GM12878 (cell line): ENCODE measurements around the gene AFAP1. TPM values are rescaled to one million over a fixed set of nuclear protein-coding genes. Genes with fewer than 3 reads are reported as not detected.

Experiments used
- ATAC-seq: fragments of 200-7000 bp; cut with Tn5 transposase; 3 replicates; pipeline ENCODE4 v1.9.1; 2020; ENCODE audit warnings: mild to moderate bottlenecking, moderate library complexity
- BruUV-seq: library from RNA; stranded (reverse); fragments of 400-500 nt; replicated peaks from 2 replicates; lab custom pipeline; 2021; lab: Mats Ljungman, UMichigan
- CTCF ChIA-PET: fragments of 300-600 bp; sonication (Branson Sonifier 250); formaldehyde crosslinking; extraction: SDS; loops from one replicate; lab custom pipeline; 2021; ENCODE audit warnings: inconsistent platforms; lab: Yijun Ruan, JAX
- POLR2A ChIA-PET: fragments of 350-600 bp; formaldehyde crosslinking; extraction: SDS; loops from one replicate; lab custom pipeline; 2021; ENCODE audit warnings: inconsistent platforms; lab: Charles Lee
- RAD21 ChIA-PET: fragments of 300-600 bp; sonication (Branson Sonifier 250); formaldehyde crosslinking; loops from one replicate; lab custom pipeline; 2023; ENCODE audit warnings: antibody characterized with exemption; ENCODE audit not compliant: unreplicated experiment; lab: Charles Lee
- SMC1A ChIA-PET: fragments of 300-600 bp; sonication (Branson Sonifier 250); formaldehyde crosslinking; loops from one replicate; lab custom pipeline; 2023; ENCODE audit not compliant: unreplicated experiment, uncharacterized antibody; lab: Charles Lee
- DNase-seq: peaks from one replicate; pipeline ENCODE4 v3.0.0-alpha.2; 2011; ENCODE audit warnings: low read depth, low spot score
- FAIRE-seq: peaks from 3 replicates; lab custom pipeline; 2011; peaks lifted over from hg19 to GRCh38; lab: Jason Lieb, UNC
- H2AFZ ChIP-seq: 2 replicates; pipeline ENCODE4 v1.6.0; 2011; ENCODE audit warnings: low read depth, low read length, control low read depth; ENCODE audit not compliant: control insufficient read depth
- H3K27ac ChIP-seq: 2 replicates; pipeline ENCODE4 v1.5.1; 2011; ENCODE audit warnings: control low read depth; ENCODE audit not compliant: control insufficient read depth, insufficient read depth
- H3K27me3 ChIP-seq, 2 experiments: replicated peaks in 1 of 2; 2 replicates each; pipeline versions ENCODE4 v1.6.0 to v1.6.1; 2011; ENCODE audit warnings: low read length in 1 of 2; ENCODE audit not compliant: control insufficient read depth in 2 of 2, insufficient read depth in 2 of 2
- H3K36me3 ChIP-seq, 2 experiments: 2 replicates each; pipeline ENCODE4 v1.5.1; 2011; ENCODE audit warnings: low read length in 1 of 2; ENCODE audit not compliant: control insufficient read depth in 2 of 2, insufficient read depth in 2 of 2
- H3K4me1 ChIP-seq: 2 replicates; pipeline ENCODE4 v1.6.1; 2011; ENCODE audit warnings: mild to moderate bottlenecking, low read length, moderate library complexity, mixed read lengths; ENCODE audit not compliant: control insufficient read depth, insufficient read depth
- H3K4me2 ChIP-seq: 2 replicates; pipeline ENCODE4 v1.6.0; 2011; ENCODE audit warnings: control low read depth; ENCODE audit not compliant: control insufficient read depth, insufficient read depth
- H3K4me3 ChIP-seq: fragments of 200-600 bp; sonication (generic); 2 replicates; pipeline ENCODE4 v1.5.1; 2016
- H3K79me2 ChIP-seq: 2 replicates; pipeline ENCODE4 v1.6.0; 2011; ENCODE audit warnings: low read length; ENCODE audit not compliant: control insufficient read depth, insufficient read depth
- H3K9ac ChIP-seq: 2 replicates; pipeline ENCODE4 v1.8.0; 2011; ENCODE audit warnings: low read length, control low read depth, mixed read lengths; ENCODE audit not compliant: control insufficient read depth, insufficient read depth
- H3K9me3 ChIP-seq: replicated peaks from 3 replicates; pipeline ENCODE4 v1.5.1; 2011; ENCODE audit warnings: mild to moderate bottlenecking, low read length; ENCODE audit not compliant: control insufficient read depth, insufficient read depth
- H4K20me1 ChIP-seq: 2 replicates; pipeline ENCODE4 v1.6.0; 2011; ENCODE audit not compliant: control insufficient read depth, insufficient read depth
- CTCF ChIP-seq, 3 experiments: IDR thresholded peaks in 2 of 3; conservative IDR thresholded peaks in 1 of 3; 2 replicates each; pipeline ENCODE4 v1.5.1; 2011; ENCODE audit warnings: low read depth in 3 of 3, low read length in 3 of 3, mild to moderate bottlenecking in 3 of 3, control low read depth in 2 of 3, moderate library complexity in 2 of 3, inconsistent platforms in 1 of 3, mixed read lengths in 1 of 3; ENCODE audit not compliant: control insufficient read depth in 2 of 3, insufficient read depth in 1 of 3; ENCODE audit errors: extremely low read depth in 1 of 3
- MYC ChIP-seq: IDR thresholded peaks from 2 replicates; pipeline ENCODE4 v1.6.1; 2011; ENCODE audit warnings: mild to moderate bottlenecking, low read length, moderate library complexity, inconsistent platforms; ENCODE audit not compliant: insufficient read depth, insufficient replicate concordance, insufficient read length, severe bottlenecking
- RAD21 ChIP-seq: IDR thresholded peaks from 2 replicates; pipeline ENCODE4 v1.6.1; 2011; ENCODE audit warnings: mild to moderate bottlenecking, low read depth, low read length, moderate library complexity; ENCODE audit not compliant: insufficient read depth
- RUNX3 ChIP-seq: IDR thresholded peaks from 2 replicates; pipeline ENCODE4 v1.6.1; 2012; ENCODE audit warnings: low read length, inconsistent platforms
- SMAD5 ChIP-seq: IDR thresholded peaks from 2 replicates; pipeline ENCODE4 v1.6.1; 2016; ENCODE audit warnings: antibody characterized with exemption, low read depth
- SMC3 ChIP-seq: IDR thresholded peaks from 2 replicates; pipeline ENCODE4 v1.6.1; 2011; ENCODE audit warnings: low read length, improper control_type of control experiment, borderline replicate concordance
- YY1 ChIP-seq: IDR thresholded peaks from 2 replicates; pipeline ENCODE4 v1.6.1; 2011; ENCODE audit warnings: low read depth, mild to moderate bottlenecking, low read length
- WGBS: methylation state at CpG from one replicate; pipeline ENCODE4 v1.1.6; 2016; ENCODE audit warnings: low lambda C conversion rate; ENCODE audit not compliant: insufficient replicate concordance, insufficient coverage; ENCODE audit errors: missing lambda C conversion rate; 5-methylcytosine and 5-hydroxymethylcytosine counted together
- in situ Hi-C: fragments of 300-500 bp; cut with MboI; formaldehyde crosslinking; loops from 9 replicates; pipeline ENCODE4 v1.14.3; 2018; ENCODE audit warnings: mixed read lengths
- intact Hi-C: fragments of 100-400 bp; cut with micrococcal nuclease; formaldehyde crosslinking; loops from one replicate; pipeline ENCODE4 v1.14.2; 2022; ENCODE audit not compliant: unreplicated experiment
- polyA plus RNA-seq, 11 experiments: library from polyadenylated mRNA; depleted of rRNA in 4 of 11; unstranded in 6 of 11; stranded (reverse) in 5 of 11; fragments of >200 nt; fragmentation: Nextera tagmentation in 4 of 11; fragmentation: Illumina TruSeq in 1 of 11; extraction: Ambion mirVana in 4 of 11; extraction: Trizol in 1 of 11; gene quantifications; 1 replicate in 1 of 11; 2 replicates in 10 of 11; pipeline versions ENCODE4 v1.2.1 to v1.2.3, GENCODE V29; 2011 to 2016; ENCODE audit warnings: inconsistent platforms in 2 of 11, missing spikeins in 2 of 11, low read depth in 1 of 11
- total RNA-seq, 4 experiments: library from RNA; depleted of rRNA in 3 of 4; stranded (reverse); fragments of >200 nt in 3 of 4; fragmentation: Illumina TruSeq in 1 of 4; extraction: Trizol in 1 of 4; gene quantifications; 2 replicates each; pipeline versions ENCODE4 v1.2.1 to v1.2.3, GENCODE V29; 2013 to 2021
- TF ChIP-seq, protein P1 (sequence below): IDR thresholded peaks from 2 replicates; pipeline ENCODE4 v1.6.1; 2012; ENCODE audit warnings: low read depth, low read length, improper control_type of control experiment

The AFAP1 gene
- total and polyA plus RNA-seq, 10 of the 15 experiments (the other 5 are each of a cell fraction or from before 2014, with no cell fraction given), result 0.02 to 0.23 (median 0.09) TPM; not detected in 1

GRCh38 chr4:7804756-7805385 is 134.8 kb downstream of the AFAP1 start (continued):
- TF ChIP-seq RUNX3, result no peak

GRCh38 chr4:7803992-7804755 is 135.5 kb downstream of the AFAP1 start:
- ChIA-PET CTCF (interaction anchor here (0.6 to 7.7 kb wide), 18 partner anchors 9 to 1412 kb away, joined by 3 to 104 read pairs (median 4); no protein-coding TSS in a partner anchor), POLR2A (no interaction called here), RAD21 (interaction anchor here (2.6 kb wide), 1 partner anchor 184 kb away, joined by 12 read pairs; no protein-coding TSS in a partner anchor), SMC1A (interaction anchor here (0.6 to 5.2 kb wide), 5 partner anchors 46 to 1526 kb away, joined by 3 to 26 read pairs (median 4); no protein-coding TSS in a partner anchor)
- H3K4me2 ChIP-seq, result no peak overlapping the region
- no peak overlapping the region for H3K9ac ChIP-seq
- H3K36me3 ChIP-seq, result no peaks in the 10 kb centered on the region
- H3K4me1 ChIP-seq, result no peaks in the 10 kb centered on the region
- FAIRE-seq (peak; percentile 95), DNase-seq (no peak), ATAC-seq (peak; percentile 89)
- H3K9me3 ChIP-seq, result no peaks in the 10 kb centered on the region
- no peak overlapping the region for H2AFZ ChIP-seq
- H4K20me1 ChIP-seq, result no peaks in the 10 kb centered on the region
- no peak overlapping the region for H3K27ac ChIP-seq
- no peaks in the 10 kb centered on the region for H3K79me2 ChIP-seq
- TF ChIP-seq SMC3 (peak; percentile 94), MYC (no peak), SMAD5 (no peak), YY1 (peak; percentile 82), CTCF (IDR thresholded peaks at IDR 0.05 in 2 of 3, conservative IDR thresholded peaks at IDR 0.05 in 1 of 3; ENCODE audit: control insufficient read depth in 2 of 3, extremely low read depth in 1 of 3, insufficient read depth in 1 of 3, low read depth in 3 of 3, low read length in 3 of 3) (peak; percentile 88 to 95 (median 93)), RAD21 (peak; percentile 92)
- TF ChIP-seq, protein P1, sequence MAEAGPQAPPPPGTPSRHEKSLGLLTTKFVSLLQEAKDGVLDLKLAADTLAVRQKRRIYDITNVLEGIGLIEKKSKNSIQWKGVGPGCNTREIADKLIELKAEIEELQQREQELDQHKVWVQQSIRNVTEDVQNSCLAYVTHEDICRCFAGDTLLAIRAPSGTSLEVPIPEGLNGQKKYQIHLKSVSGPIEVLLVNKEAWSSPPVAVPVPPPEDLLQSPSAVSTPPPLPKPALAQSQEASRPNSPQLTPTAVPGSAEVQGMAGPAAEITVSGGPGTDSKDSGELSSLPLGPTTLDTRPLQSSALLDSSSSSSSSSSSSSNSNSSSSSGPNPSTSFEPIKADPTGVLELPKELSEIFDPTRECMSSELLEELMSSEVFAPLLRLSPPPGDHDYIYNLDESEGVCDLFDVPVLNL, result 0 out of 2 replicates have a peak, but pooled peaks have one; percentile 44
- in situ Hi-C loops (loop anchor here (5.0 kb wide), 2 partner anchors 37 to 183 kb away; no protein-coding TSS in a partner anchor), intact Hi-C loops (loop anchor here (2.0 to 5.0 kb wide), 3 partner anchors 373 to 612 kb away; partner anchors contain the start of gene SORCS2)
- WGBS, result 40% methylated on average over 16 of the region's 16 CpGs
- H3K27me3 ChIP-seq, result 0 out of 4 replicates have a peak, but pooled peaks cover 0 to 3% of the 10 kb centered on the region in 2 experiments
- H3K4me3 ChIP-seq, result no peak overlapping the region
- BruUV-seq, result no TSS peak
